ENCODE results near the gene RELN. TPM values are rescaled to one million over a fixed set of nuclear protein-coding genes. Genes with fewer than 3 reads are reported as not detected.

Gene RELN
- total RNA-seq, 4 donors from 2014 or later = 2.2 to 8.6 (median 3.5) TPM

DNA sequence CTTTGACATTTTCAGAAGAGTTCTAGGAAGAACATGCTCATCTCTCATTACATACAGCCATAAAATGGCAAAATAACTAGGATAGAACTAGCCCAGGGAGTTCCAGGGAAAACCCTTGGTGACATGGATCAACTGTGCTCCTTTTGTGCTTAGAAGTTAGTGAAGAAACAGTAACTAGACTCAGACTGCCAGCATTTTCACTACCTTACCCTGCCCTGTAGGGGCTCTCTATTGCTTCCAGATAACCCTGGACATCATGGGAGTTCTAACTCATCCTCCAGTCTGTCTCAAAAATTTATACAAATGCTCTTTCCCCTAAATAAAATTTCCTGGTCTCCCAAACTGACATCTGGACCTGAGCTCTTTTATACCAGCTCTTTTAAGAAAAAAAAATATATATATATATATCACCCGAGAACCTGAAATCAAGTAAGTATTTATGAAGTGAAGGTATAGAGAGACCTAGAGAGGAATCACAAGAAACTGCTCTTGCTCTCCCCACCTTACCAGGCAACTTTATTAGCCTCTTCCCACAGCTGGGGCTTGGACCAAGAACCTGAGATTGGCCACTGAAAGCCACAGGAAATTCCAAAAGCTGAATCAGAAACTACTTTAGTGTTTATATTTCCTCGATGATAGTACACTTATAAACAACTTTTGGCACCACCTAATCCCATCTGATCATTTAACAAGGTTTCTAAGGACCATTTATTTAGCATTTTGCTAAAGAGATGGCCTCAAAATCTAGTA lies 101.4 kb downstream of the RELN start:
- 44 to 74% methylated on average over 2 of the region's 2 CpGs for WGBS, 2 donors (ENCODE audit: low coverage in 1 of 2)
- Histone ChIP-seq H3K4me3 (no peak overlapping the region), H3K36me3 (no peaks in the 10 kb centered on the region), H3K27me3 (no peaks in the 10 kb centered on the region), H3K9me3 (no peaks in the 10 kb centered on the region), H3K27ac (no peak overlapping the region), H3K4me1 (no peaks in the 10 kb centered on the region)
- no peak for ATAC-seq
- TF ChIP-seq EP300 (IDR thresholded peaks at IDR 0.05) (no peak), POLR2A (IDR thresholded peaks at IDR 0.05) (no peak), POLR2AphosphoS5 (IDR thresholded peaks at IDR 0.05) (no peak)
- TF ChIP-seq, protein P1, sequence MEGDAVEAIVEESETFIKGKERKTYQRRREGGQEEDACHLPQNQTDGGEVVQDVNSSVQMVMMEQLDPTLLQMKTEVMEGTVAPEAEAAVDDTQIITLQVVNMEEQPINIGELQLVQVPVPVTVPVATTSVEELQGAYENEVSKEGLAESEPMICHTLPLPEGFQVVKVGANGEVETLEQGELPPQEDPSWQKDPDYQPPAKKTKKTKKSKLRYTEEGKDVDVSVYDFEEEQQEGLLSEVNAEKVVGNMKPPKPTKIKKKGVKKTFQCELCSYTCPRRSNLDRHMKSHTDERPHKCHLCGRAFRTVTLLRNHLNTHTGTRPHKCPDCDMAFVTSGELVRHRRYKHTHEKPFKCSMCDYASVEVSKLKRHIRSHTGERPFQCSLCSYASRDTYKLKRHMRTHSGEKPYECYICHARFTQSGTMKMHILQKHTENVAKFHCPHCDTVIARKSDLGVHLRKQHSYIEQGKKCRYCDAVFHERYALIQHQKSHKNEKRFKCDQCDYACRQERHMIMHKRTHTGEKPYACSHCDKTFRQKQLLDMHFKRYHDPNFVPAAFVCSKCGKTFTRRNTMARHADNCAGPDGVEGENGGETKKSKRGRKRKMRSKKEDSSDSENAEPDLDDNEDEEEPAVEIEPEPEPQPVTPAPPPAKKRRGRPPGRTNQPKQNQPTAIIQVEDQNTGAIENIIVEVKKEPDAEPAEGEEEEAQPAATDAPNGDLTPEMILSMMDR (IDR thresholded peaks at IDR 0.05) = no peak

DNA sequence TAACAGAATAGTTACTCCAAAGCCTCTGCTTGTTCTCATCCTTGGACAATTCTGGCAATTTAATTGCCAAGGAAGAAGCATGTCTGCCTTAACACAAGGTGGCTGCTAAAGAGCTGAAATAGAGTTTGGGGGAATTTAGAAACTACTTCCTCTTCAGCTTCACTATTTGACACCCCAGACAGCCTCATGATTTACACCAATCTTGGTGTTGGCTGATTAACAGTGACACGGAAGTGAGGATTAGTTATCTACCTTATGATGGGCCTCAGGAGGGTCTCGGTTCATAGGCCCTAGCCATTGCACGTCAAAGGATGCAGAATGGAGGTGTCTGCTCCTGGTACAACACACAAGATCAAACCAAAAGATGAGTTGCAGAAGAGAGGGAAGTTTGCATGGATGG lies 102.4 kb downstream of the RELN start:
- Histone ChIP-seq H3K9me3 (no peaks in the 10 kb centered on the region), H3K27ac (no peak overlapping the region), H3K4me1 (no peaks in the 10 kb centered on the region), H3K27me3 (no peaks in the 10 kb centered on the region), H3K4me3 (no peak overlapping the region), H3K36me3 (no peaks in the 10 kb centered on the region)
- TF ChIP-seq POLR2AphosphoS5 (IDR thresholded peaks at IDR 0.05) (no peak), POLR2A (IDR thresholded peaks at IDR 0.05) (no peak), EP300 (IDR thresholded peaks at IDR 0.05) (no peak)
- TF ChIP-seq, protein P1 (IDR thresholded peaks at IDR 0.05) = no peak
- no peak for ATAC-seq
- 41% methylated on average over 3 of the region's 3 CpGs; no CpG with 5 or more reads in 1 of the 2 donors for WGBS, 2 donors (ENCODE audit: low coverage in 1 of 2)

DNA sequence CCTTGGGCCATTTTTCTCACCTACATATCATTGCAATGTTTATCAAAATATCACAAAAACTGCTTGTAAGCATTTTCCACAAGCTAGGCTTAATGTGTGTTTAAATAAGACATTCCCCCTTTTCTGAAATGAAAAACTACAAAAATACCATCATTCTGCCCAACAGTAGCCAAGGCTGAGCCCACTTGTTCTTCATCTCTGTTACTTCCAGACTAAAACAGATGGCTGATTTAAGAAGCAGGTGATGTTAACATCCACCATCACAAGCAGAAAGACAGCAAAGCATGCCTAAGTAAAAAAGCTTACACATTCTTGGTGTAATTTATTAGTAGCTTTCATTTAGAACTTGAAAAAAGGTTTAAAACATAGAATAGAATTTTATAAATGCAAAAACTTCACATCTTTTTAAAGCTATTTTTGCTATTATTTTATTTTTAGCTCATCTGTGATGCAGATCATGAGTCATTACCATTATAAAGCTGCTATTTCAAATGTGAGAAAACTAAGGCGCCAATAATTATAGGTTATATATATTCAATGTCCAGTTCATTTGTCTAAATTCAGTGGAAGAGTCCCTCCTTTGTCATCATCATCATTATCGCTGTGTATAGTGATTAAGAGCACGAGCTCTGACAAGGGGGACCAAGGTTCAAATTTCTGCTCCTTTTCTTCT lies 109.4 kb downstream of the RELN start:
- H3K27ac ChIP-seq = no peak overlapping the region
- ATAC-seq = no peak
- no peaks in the 10 kb centered on the region for H3K9me3 ChIP-seq
- no peaks in the 10 kb centered on the region for H3K27me3 ChIP-seq
- TF ChIP-seq POLR2A (IDR thresholded peaks at IDR 0.05) = no peak
- no peak for TF ChIP-seq EP300 (IDR thresholded peaks at IDR 0.05)
- TF ChIP-seq, protein P1 (IDR thresholded peaks at IDR 0.05) = no peak
- no peak for TF ChIP-seq POLR2AphosphoS5 (IDR thresholded peaks at IDR 0.05)
- no peaks in the 10 kb centered on the region for H3K36me3 ChIP-seq
- WGBS, 2 donors (ENCODE audit: low coverage in 1 of 2) = 70 to 78% methylated on average over 3 of the region's 3 CpGs
- no peak overlapping the region for H3K4me3 ChIP-seq
- no peaks in the 10 kb centered on the region for H3K4me1 ChIP-seq

DNA sequence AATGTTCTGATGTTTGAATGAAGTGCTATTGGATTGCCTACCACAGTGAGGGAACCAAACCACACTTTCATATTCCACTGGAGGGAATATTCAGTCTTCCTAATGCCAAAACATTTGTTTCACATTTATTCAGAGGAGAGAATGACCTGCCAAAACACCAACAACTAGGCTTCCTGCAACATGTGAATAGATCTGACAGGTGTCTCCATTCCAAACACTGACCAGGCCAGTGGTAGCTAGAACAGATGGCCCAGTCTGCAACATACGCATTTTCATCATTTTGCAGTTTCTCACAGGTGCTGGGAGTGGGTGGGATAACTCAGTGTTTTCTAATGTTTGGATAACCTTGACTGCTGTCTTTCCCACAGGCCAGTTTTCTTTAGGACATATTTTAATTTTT lies 110.0 kb downstream of the RELN start:
- TF ChIP-seq, protein P1 (IDR thresholded peaks at IDR 0.05) = no peak
- TF ChIP-seq EP300 (IDR thresholded peaks at IDR 0.05) = no peak
- Histone ChIP-seq H3K4me1 (no peaks in the 10 kb centered on the region), H3K9me3 (no peaks in the 10 kb centered on the region), H3K27ac (no peak overlapping the region), H3K4me3 (no peak overlapping the region), H3K27me3 (no peaks in the 10 kb centered on the region), H3K36me3 (no peaks in the 10 kb centered on the region)
- 20 to 33% methylated on average over 1 of the region's 1 CpG for WGBS, 2 donors (ENCODE audit: low coverage in 1 of 2)
- no peak for ATAC-seq

DNA sequence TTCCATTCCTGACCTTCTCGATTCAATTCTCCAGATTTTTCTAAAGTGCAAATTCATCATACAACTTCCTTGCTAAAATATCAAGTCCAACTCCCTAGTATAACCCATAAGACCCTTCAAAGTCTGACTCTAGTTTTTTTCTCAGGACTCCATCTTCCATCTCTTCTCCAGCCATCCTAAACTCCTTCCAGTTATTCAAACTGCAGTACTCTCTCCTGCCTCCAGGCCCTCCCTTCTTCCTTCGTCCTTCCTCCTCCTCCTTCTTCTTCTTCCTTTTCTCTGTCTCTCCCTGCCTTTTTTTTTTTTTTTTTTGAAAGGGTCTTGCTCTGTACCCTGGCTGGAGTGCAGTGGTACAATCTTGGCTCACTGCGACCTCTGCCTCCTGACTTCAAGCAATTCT lies 111.9 kb downstream of the RELN start:
- Histone ChIP-seq H3K9me3 (no peaks in the 10 kb centered on the region), H3K4me1 (no peaks in the 10 kb centered on the region), H3K27me3 (no peaks in the 10 kb centered on the region), H3K4me3 (no peak overlapping the region), H3K27ac (no peak overlapping the region), H3K36me3 (no peaks in the 10 kb centered on the region)
- WGBS, 2 donors (ENCODE audit: low coverage in 1 of 2) = 60 to 83% methylated on average over 2 of the region's 3 CpGs
- no peak for TF ChIP-seq EP300 (IDR thresholded peaks at IDR 0.05)
- TF ChIP-seq, protein P1 (IDR thresholded peaks at IDR 0.05) = no peak
- no peak for TF ChIP-seq POLR2AphosphoS5 (IDR thresholded peaks at IDR 0.05)
- ATAC-seq = no peak

All from gastroesophageal sphincter (tissue), 4 donors.